NOMO-1 (cell line): ENCODE data around the gene USP47.

Experiments used
- DNase-seq, 2 experiments: peaks; one replicate each; lab custom pipeline; 2025; ENCODE audit not compliant: unreplicated experiment in 2 of 2; lab: John Stamatoyannopoulos, UW

USP47 gene, protein sequence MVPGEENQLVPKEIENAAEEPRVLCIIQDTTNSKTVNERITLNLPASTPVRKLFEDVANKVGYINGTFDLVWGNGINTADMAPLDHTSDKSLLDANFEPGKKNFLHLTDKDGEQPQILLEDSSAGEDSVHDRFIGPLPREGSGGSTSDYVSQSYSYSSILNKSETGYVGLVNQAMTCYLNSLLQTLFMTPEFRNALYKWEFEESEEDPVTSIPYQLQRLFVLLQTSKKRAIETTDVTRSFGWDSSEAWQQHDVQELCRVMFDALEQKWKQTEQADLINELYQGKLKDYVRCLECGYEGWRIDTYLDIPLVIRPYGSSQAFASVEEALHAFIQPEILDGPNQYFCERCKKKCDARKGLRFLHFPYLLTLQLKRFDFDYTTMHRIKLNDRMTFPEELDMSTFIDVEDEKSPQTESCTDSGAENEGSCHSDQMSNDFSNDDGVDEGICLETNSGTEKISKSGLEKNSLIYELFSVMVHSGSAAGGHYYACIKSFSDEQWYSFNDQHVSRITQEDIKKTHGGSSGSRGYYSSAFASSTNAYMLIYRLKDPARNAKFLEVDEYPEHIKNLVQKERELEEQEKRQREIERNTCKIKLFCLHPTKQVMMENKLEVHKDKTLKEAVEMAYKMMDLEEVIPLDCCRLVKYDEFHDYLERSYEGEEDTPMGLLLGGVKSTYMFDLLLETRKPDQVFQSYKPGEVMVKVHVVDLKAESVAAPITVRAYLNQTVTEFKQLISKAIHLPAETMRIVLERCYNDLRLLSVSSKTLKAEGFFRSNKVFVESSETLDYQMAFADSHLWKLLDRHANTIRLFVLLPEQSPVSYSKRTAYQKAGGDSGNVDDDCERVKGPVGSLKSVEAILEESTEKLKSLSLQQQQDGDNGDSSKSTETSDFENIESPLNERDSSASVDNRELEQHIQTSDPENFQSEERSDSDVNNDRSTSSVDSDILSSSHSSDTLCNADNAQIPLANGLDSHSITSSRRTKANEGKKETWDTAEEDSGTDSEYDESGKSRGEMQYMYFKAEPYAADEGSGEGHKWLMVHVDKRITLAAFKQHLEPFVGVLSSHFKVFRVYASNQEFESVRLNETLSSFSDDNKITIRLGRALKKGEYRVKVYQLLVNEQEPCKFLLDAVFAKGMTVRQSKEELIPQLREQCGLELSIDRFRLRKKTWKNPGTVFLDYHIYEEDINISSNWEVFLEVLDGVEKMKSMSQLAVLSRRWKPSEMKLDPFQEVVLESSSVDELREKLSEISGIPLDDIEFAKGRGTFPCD (N-terminal part only)

DNA sequence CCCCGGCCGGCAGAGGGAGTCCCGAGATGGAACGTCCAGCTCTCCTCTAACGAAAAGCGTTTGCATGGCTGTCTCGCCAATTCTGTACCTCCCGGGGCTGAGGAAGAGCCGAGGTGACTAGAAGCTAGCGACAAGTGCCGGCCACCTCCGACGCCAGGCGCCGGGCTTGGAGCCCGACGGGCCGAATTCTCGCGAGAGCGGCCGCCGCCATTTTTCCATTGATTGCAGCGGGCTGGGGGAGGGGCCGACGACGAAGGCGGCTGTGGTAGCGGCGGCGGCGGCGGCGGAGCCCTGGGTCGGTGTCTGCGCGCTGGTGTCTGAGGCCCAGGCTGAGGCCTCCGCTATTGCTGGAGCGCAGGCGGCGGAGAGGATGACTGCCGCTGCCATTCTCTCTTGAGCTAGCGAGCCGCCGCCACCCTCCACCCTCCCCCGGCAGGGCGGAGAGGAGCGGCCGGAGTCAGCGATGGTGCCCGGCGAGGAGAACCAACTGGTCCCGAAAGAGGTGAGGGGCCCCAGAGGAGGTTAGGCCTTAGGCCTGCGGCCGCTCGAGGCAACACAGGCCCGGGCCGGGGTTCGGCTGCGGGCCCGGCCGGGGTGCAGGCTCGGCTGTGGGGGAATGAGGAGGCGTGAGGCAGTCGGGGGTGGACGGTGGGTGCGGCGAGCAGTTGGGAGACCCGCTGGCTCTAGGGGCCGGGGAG, at the start of gene USP47:
USP47 (plus strand) TSS at position 250 of the 698 bp plus-strand sequence; CDS start at position 464, 214 bp downstream.
- DNase-seq = peak; percentile 78 to 85

DNA sequence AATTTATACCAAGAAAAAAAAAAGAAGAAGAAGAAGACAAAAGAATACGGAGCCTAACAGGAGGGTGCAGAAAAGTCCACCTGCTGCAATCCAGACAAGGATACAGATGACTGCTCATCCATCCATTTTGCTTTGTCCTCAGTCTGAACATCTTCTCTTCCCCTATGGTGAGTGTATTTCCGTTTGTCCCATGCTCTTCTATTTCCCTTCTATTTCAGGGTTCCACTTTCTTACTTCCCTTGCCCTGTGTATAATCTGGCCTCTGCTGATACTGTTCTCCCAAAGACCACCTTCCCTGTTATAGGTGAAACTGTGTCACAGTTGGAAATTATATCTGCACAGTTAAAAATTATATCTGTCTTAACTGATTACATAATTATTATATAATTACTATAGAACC, 48.7 kb upstream of the USP47 start:
- DNase-seq = no peak

DNA sequence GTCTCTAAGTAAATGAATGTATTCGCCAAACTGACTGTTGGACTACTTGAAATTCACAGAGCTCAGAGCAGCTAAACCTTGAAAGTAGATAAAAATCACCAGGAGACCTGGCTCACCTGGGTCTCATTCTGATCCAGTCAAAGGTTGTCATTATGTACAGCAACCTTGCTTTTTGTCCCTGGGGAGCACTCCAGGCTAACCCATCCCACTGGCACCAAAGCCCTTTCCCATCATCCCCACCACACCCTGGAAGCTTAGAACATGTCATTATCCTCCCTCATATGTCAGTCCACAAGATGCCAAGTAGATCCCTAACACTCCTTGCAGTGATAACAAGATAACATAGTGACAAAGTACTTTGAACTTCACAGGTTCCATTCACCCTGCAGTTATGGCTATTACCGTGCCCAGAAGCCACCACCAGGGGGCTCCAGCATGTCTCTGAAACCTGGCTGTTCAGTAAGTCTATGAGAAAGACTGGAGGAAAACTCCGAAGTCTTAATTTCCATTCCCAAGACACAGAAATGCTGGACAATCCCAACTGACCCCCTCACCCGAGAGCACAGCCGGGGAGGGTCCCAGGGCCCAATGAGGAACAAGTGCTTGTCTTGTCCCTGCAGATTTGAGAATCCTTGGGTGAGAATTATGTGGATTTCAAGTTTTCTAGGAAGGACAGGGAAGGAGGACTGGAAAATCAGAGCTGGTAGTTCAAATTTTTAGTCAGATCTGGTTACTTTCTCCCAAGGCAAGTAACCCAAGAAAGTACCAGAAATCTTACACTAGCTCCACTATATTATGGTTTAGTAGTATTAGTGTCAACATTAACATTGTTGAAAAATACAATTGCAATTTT, 43.0 kb upstream of the USP47 start:
- DNase-seq = peak in 1 of 2 experiments; percentile 38

DNA sequence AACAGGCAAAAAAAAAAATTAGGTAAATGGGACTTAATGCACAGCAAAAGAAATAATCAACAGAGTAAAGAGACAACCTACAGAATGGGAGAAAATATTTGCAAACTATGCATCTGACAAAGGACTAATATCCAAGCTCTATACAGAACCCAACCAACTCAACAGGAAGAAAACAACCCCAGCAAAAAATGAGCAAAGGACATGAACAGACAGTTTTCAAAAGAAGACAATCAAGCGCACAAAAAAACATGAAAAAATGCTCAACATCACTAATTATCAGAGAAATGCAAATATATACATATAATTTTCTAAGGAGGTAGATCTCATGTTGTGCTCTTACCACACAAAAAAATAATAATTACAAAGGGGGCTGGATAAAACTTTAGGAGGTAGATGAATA, 36.5 kb upstream of the USP47 start:
- no peak for DNase-seq

DNA sequence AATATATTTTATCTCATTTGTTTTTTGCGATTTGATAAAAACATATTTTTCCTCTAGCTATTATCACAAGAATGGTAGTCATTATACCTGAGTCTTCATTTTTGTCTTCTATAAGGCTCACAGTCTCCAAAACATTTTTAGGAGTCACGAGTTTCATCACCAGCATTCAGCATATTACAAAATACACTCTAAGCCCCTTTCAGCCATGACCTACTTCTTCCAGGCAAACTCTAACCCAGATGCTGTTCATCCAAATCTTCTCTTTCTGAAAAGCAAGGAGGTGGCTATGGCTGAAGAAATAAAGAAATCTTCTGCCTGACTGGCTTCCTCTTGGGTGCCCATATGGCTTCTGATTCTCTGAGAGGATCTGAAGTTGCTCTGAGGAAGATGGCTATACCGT, 35.7 kb upstream of the USP47 start:
- DNase-seq = no peak

DNA sequence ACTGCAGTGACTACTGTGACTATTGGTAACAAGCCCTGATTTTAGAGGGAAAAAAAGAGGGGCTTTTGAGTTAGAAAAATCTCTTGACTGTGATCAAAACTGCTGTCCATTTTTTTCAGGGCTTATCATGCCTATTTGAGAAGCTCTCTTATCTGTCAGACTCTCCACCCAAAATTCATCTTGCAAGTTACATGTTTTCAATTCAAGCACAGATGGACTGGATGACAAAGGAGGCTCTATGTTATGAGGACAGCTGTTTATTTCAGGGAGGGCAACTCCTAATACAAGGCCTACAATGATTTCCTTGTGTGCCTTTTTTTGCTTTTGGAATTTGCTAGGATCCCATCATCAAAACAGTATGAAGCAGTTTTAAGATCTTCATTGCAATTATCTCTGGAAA, 35.2 kb upstream of the USP47 start:
- no peak for DNase-seq

DNA sequence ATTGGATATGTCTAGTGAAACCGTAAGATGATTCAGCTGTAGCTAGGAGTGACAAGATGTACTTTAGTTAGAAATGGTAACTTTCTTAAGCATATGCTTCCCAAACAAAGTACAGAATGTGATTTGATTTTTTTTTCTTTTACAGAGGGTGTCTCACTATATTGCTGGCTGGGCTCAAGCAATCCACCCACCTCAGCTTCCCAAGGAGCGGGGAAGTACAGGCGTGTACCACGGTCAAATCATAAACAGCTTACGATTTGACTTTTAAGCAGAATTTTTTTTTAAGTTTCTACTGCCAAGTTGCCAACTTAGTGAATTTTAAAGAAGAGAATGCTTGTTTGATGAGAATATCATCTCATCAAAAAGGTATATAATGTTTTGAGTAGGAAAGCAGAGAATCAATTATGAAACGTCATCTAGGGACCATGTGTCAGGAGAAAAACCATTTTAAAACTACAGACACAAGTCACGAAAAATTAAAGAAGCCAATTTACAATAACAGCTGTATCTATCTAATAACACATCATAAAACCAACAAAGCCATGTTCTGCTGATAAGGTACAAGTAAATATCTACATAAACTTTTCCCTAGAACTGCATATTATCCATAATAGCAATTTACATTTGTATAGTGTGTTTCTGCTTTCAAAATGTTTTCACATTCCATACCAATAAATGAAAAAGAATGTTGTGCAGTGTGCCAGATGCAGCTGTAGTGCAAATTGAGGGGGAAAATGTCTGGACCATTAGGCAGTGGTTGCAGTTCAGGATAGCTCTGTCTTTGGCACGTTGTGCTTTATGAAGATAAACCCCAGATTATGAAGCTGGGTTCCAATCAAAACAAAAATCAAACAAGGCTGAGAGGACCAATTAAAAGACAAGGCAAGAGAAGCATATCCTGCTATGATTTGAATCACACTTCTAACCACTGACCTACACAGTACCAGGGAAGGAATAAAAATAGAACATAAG, 33.7 kb upstream of the USP47 start:
- DNase-seq = no peak

DNA sequence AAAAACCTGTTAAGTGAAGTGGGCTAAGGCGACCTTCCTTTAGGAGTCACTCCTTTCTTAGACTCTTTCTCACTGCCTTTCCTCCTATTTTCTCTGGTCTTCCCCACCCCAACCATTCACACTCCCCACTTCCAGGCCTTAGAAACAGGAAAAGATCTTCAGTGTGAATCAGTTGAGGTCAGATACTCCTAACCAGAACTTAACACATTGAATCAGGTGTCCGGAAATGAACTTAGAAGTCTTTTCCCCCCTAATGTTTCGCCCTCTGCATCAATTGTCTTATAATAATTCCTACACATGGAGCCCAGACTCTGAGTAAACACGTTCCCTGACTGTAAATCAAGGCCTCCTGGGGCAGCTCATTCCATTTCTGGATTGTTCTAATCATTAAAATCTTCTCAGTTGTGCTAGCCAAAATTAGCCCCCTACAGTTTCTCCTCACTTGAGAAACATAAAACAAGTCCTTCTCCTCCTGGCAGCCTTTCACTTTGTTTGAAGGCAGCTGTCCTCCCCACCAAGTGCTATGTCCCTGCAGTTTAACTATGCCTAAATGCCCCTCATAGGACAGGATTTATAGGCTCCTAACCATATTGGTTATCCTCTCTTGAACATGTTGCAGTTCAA, 32.7 kb upstream of the USP47 start:
- DNase-seq = no peak

DNA sequence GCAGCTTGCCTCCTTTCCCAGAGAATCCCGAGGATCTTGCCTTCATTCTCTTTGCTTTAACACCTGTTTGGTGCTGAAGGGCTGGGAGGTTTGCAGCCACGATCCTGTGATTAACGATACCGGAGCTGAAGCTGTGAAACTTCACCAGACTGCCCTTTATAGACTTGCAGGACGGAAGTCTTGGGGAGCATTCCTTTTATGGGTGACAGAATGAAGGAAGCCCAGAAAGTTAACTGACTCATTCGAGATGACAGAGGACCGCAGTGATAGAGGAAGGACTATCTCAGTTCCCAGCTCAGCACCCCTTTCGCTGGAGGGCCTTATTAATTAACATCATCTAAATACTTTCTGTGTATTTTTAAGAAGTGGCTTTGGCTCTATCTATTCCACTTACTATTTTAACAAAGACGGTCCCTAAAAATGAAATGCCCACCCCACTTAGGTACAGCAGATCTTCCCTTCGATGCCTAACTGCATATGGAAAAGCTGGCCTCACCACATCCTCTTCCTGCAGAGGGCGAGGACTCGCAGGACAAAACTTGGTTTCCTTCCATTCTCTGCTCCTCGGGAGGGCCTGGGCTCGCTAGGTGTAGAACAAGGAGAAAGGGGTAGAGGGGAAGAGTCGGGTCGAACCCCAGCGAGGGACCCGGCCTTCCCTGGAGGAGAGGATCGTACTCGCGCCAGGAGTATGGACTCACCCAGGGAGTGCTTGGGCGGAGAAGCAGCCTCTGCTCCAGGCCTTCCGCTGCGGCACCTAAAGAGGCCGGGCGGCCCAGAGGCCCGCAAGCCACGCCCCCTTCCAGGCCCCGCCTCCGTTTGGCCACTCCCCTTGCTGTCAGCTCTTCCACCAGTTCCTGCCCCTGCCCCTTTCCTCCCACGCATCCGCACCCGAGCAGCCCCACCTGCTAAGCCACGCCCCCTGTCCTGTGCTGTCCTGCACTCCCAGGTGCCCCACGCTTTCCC, 30.7 kb upstream of the USP47 start:
- no peak for DNase-seq

DNA sequence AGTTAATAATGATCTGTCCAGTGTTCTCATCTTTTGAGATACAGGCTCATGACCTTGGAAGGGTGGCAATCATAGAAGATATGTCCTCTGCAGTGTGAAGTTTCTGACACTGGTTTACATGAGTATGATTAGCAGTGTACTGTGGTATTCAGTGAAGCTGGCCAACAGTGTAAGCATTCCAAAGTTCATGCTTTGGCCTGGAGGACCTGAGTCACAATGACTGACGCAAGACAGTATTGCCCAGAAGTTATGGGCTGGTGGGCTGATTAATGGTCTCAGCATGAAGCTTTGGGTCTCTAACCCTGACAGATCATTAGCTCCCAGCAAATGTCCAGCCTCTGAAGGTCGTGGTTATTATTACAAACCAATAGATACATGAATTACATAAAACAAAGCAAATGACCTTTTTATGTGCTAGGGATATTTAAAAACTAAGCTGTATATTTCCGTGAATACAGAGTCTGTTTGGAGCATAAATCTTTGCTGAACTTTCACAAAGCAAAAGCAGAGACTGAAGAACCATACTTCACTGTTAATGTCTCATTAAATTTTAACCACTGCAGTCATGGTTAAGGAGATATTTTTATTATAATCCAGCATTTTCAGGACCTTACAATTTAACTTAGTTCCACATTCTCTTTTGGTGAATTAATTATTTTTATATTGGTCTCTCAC, 28.3 kb upstream of the USP47 start:
- DNase-seq = no peak

DNA sequence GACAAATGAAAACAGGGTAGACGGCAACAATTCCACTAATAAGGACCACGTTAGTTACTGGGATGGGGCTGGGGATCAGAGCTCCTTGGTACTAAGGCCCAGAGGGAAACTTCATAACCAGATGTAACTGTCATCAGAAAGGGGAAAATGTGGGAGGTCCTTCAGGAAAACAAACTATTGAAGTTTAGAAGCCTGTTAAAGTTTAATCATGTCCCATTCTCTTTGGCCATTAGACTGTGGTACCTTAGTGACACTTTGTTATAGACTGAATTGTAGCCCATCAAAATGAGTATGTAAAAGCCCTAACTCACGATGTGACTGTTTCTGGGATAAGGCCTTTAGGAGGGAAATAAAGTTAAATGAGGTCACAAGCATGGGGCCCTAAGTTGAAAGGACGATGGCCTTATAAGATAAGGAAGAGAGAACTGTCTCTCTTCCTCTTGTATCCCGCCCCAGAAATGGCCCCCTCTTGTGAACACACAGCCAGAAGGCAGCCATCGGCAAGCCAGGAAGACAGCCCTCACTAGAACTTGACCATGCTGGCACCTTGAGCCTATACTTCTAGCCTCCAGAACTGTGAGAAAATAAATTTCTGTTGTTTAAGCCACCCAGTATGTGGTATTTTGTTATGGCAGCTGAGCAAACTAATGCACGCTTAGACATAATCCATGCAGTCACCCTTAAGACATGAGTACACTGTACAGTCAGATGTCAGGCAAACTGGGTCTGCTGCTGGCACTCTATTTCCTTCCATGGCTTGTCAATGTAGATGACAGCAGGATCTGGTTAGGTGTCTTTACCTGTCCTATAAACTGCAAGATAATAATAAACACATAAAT, 26.9 kb upstream of the USP47 start:
- no peak for DNase-seq

DNA sequence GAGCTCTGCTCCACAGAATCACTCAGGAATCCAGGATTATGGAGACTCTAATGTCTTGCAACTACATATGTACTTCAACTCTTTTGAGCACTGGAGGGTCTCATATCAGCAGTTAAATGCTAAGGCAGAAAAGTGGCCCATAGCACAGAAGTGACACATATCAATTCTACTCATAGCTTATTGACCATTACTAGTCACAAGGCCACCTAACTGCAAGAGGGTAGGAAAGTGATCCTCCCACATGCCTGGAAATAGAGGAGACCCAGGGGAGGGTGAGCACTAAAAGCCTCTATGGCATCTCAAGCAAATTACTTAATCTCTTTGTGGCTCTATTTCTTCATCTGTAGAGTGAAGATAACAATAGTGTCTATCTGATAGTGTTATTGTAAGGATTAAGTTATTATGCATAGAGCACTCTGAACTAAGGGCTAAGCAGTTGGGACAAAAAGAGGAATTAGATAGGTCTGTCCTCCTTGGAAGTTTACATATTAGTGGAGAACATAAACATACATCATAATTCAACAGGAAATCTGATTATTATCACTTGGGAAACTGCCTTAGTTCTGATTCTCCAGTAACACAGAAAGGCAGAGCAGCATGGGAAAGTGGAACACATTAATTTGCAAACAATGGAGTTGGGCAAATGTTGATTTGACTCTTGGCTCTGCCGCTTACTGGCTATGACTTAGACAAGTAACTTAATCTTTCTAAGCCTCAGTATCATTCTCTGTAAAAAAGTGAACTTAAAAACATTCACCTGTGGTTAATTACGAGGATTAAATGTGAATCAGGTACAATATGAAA, 25.1 kb upstream of the USP47 start:
- no peak for DNase-seq

DNA sequence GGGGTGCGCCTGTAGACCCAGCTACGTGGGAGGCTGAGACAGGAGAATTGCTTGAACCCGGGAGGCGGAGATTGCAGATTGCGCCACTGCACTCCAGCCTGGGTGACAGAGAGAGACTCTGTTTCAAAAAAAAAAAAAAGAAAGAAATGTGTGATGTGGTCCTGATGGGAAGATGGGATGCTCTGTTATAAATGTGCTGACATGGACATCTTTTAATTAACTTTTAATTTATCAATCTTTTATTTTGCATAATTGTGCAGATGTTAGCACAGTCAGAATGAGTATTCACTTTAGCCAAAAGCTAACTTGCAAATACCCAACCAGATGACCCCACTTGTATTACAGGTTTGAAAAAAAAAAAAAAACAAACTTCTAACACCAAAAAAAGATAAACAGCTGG, 23.8 kb upstream of the USP47 start:
- DNase-seq = no peak

DNA sequence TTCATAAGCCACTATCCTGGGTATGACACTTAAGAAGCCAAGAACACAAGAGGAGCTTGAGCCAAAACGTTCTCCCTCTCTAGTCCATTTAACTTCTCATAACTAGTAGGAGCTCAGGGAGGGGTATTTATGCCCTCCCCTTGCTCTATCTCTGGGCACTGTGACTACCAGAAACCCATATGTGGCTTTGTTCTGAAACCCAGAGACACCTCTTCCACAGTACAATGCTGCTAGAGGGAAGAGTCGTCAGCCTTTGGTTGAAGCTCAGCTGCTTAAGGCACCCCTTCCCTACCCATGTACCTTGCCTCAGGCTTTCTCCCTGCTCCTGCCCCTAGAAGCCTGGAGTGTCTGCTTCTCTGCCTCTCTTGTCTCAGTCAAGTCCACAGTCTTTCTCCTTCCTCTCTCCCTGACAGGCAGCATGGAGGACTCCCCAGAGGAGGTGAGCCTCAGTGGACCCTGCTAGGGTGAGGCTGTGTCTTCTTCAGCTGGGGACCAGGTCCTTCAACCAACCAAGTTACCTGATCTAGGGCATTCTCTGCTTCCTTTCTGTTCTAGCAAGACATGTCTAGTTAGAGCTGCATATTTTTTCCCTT, 23.1 kb upstream of the USP47 start:
- no peak for DNase-seq
